ENCODE measurements around the gene FIGLA. TPM values are rescaled to one million over a fixed set of nuclear protein-coding genes. Genes with fewer than 3 reads are reported as not detected.

The FIGLA gene
- total and polyA plus RNA-seq, 2 donors (not counting 1 experiment from before 2014, with no cell fraction given), result not detected

- Histone ChIP-seq H3K79me2 (ENCODE audit: control insufficient read depth, insufficient read depth, low read length) (no peaks in the 10 kb centered on the region), H2AFZ (ENCODE audit: low read length) (no peak overlapping the region), H3K27ac (ENCODE audit: insufficient read depth, low read length) (no peak overlapping the region), H3K9me3 (ENCODE audit: control insufficient read depth, insufficient read depth, low read depth, low read length) (no peaks in the 10 kb centered on the region), H3K36me3 (ENCODE audit: control insufficient read depth, insufficient read depth, low read length) (no peaks in the 10 kb centered on the region), H3K4me1 (ENCODE audit: control insufficient read depth, extremely low read depth, insufficient read depth, low read length) (no peaks in the 10 kb centered on the region), H3K4me2 (ENCODE audit: extremely low read depth, insufficient read depth, low read length) (no peak overlapping the region), H3K4me3 (replicated peaks in 1 of 4; ENCODE audit: control extremely low read depth in 1 of 4, insufficient read depth in 1 of 4, low read depth in 3 of 4, low read length in 4 of 4) (no peak overlapping the region), H3K27me3 (ENCODE audit: control insufficient read depth, insufficient read depth, low read length) (peaks cover 2% of the 10 kb centered on the region), H4K20me1 (ENCODE audit: control insufficient read depth, extremely low read depth, insufficient read depth, low read length) (no peaks in the 10 kb centered on the region), H3K9ac (ENCODE audit: insufficient read depth, low read length) (no peak overlapping the region)
- DNase-seq (ENCODE audit: low read depth in 2 of 2), result no peak
- no peak for TF ChIP-seq EZH2 (IDR thresholded peaks at IDR 0.05; ENCODE audit: low read length, missing control alignments)
- no peak for TF ChIP-seq CTCF (conservative IDR thresholded peaks at IDR 0.05 in 1 of 2, IDR thresholded peaks at IDR 0.05 in 1 of 2; ENCODE audit: low read depth in 1 of 2, low read length in 2 of 2)
These were observed 44.4 kb upstream of the FIGLA start for GRCh38 chr2:70834881-70835280.

- TF ChIP-seq EZH2 (IDR thresholded peaks at IDR 0.05; ENCODE audit: low read length, missing control alignments), result no peak
- TF ChIP-seq CTCF (conservative IDR thresholded peaks at IDR 0.05 in 1 of 2, IDR thresholded peaks at IDR 0.05 in 1 of 2; ENCODE audit: low read depth in 1 of 2, low read length in 2 of 2), result no peak
- Histone ChIP-seq H3K9ac (ENCODE audit: insufficient read depth, low read length) (no peak overlapping the region), H2AFZ (ENCODE audit: low read length) (no peak overlapping the region), H3K27me3 (ENCODE audit: control insufficient read depth, insufficient read depth, low read length) (peaks cover 2% of the 10 kb centered on the region), H3K9me3 (ENCODE audit: control insufficient read depth, insufficient read depth, low read depth, low read length) (no peaks in the 10 kb centered on the region), H3K4me1 (ENCODE audit: control insufficient read depth, extremely low read depth, insufficient read depth, low read length) (no peaks in the 10 kb centered on the region), H3K36me3 (ENCODE audit: control insufficient read depth, insufficient read depth, low read length) (no peaks in the 10 kb centered on the region), H3K4me3 (replicated peaks in 1 of 4; ENCODE audit: control extremely low read depth in 1 of 4, insufficient read depth in 1 of 4, low read depth in 3 of 4, low read length in 4 of 4) (no peak overlapping the region), H3K79me2 (ENCODE audit: control insufficient read depth, insufficient read depth, low read length) (no peaks in the 10 kb centered on the region), H4K20me1 (ENCODE audit: control insufficient read depth, extremely low read depth, insufficient read depth, low read length) (no peaks in the 10 kb centered on the region), H3K4me2 (ENCODE audit: extremely low read depth, insufficient read depth, low read length) (no peak overlapping the region), H3K27ac (ENCODE audit: insufficient read depth, low read length) (no peak overlapping the region)
- DNase-seq (ENCODE audit: low read depth in 2 of 2), result no peak
These were observed 43.7 kb upstream of the FIGLA start for GRCh38 chr2:70834106-70834505.

- Histone ChIP-seq H3K9me3 (ENCODE audit: control insufficient read depth, insufficient read depth, low read depth, low read length) (no peaks in the 10 kb centered on the region), H3K4me2 (ENCODE audit: extremely low read depth, insufficient read depth, low read length) (no peak overlapping the region), H3K79me2 (ENCODE audit: control insufficient read depth, insufficient read depth, low read length) (no peaks in the 10 kb centered on the region), H3K9ac (ENCODE audit: insufficient read depth, low read length) (no peak overlapping the region), H3K27ac (ENCODE audit: insufficient read depth, low read length) (no peak overlapping the region), H3K36me3 (ENCODE audit: control insufficient read depth, insufficient read depth, low read length) (no peaks in the 10 kb centered on the region), H3K27me3 (ENCODE audit: control insufficient read depth, insufficient read depth, low read length) (peaks cover 2% of the 10 kb centered on the region), H3K4me1 (ENCODE audit: control insufficient read depth, extremely low read depth, insufficient read depth, low read length) (no peaks in the 10 kb centered on the region), H3K4me3 (replicated peaks in 1 of 4; ENCODE audit: control extremely low read depth in 1 of 4, insufficient read depth in 1 of 4, low read depth in 3 of 4, low read length in 4 of 4) (no peak overlapping the region), H4K20me1 (ENCODE audit: control insufficient read depth, extremely low read depth, insufficient read depth, low read length) (no peaks in the 10 kb centered on the region), H2AFZ (ENCODE audit: low read length) (no peak overlapping the region)
- no peak for TF ChIP-seq EZH2 (IDR thresholded peaks at IDR 0.05; ENCODE audit: low read length, missing control alignments)
- no peak for TF ChIP-seq CTCF (conservative IDR thresholded peaks at IDR 0.05 in 1 of 2, IDR thresholded peaks at IDR 0.05 in 1 of 2; ENCODE audit: low read depth in 1 of 2, low read length in 2 of 2)
- no peak for DNase-seq (ENCODE audit: low read depth in 2 of 2)
These were observed 42.8 kb upstream of the FIGLA start for GRCh38 chr2:70833246-70833645.
